Hepatocyte (in vitro differentiated cells): ENCODE measurements around the gene SLC22A23. TPM values are rescaled to one million over a fixed set of nuclear protein-coding genes. Genes with fewer than 3 reads are reported as not detected.

Experiments used
- DNase-seq: peaks from one replicate; pipeline ENCODE4 v3.0.0-alpha.2; 2016; ENCODE audit warnings: low spot score
- H2AFZ ChIP-seq: fragments of 200-600 bp; sonication (generic); 2 replicates; pipeline ENCODE4 v1.6.0; 2016; ENCODE audit warnings: antibody characterized with exemption, mild to moderate bottlenecking
- H3K27ac ChIP-seq: fragments of 200-600 bp; sonication (generic); 2 replicates; pipeline ENCODE4 v1.5.1; 2016; ENCODE audit warnings: mild to moderate bottlenecking
- H3K27me3 ChIP-seq: fragments of 200-600 bp; sonication (generic); 2 replicates; pipeline ENCODE4 v1.6.1; 2016
- H3K36me3 ChIP-seq: fragments of 200-600 bp; sonication (generic); replicated peaks from 2 replicates; pipeline ENCODE4 v1.5.1; 2016; ENCODE audit warnings: low read depth; ENCODE audit not compliant: insufficient read depth
- H3K4me1 ChIP-seq: fragments of 200-600 bp; sonication (generic); 2 replicates; pipeline ENCODE4 v1.5.1; 2016; ENCODE audit warnings: mild to moderate bottlenecking, moderate library complexity; ENCODE audit not compliant: insufficient read depth
- H3K4me2 ChIP-seq: fragments of 200-600 bp; sonication (generic); 2 replicates; pipeline ENCODE4 v1.6.0; 2016
- H3K4me3 ChIP-seq: fragments of 200-600 bp; sonication (generic); 2 replicates; pipeline ENCODE4 v1.5.1; 2016; ENCODE audit warnings: mild to moderate bottlenecking
- H3K79me2 ChIP-seq: fragments of 200-600 bp; sonication (generic); 2 replicates; pipeline ENCODE4 v1.6.0; 2017; ENCODE audit warnings: mild to moderate bottlenecking
- H3K9me2 ChIP-seq: fragments of 200-600 bp; sonication (generic); replicated peaks from 2 replicates; pipeline ENCODE4 v1.6.0; 2017; ENCODE audit warnings: mild to moderate bottlenecking; ENCODE audit not compliant: insufficient read depth
- H3K9me3 ChIP-seq: fragments of 200-600 bp; sonication (generic); 2 replicates; pipeline ENCODE4 v1.5.1; 2016; ENCODE audit warnings: low read depth, mild to moderate bottlenecking
- H4K20me1 ChIP-seq: fragments of 200-600 bp; sonication (generic); 2 replicates; pipeline ENCODE4 v1.6.0; 2016; ENCODE audit warnings: mild to moderate bottlenecking; ENCODE audit not compliant: insufficient read depth, poor library complexity, severe bottlenecking
- CTCF ChIP-seq: fragments of 200-600 bp; sonication (generic); IDR thresholded peaks from 2 replicates; pipeline ENCODE4 v1.5.1; 2016; ENCODE audit warnings: antibody characterized with exemption, mild to moderate bottlenecking; ENCODE audit not compliant: poor library complexity
- EZH2 ChIP-seq: fragments of 200-600 bp; sonication (generic); IDR thresholded peaks from 2 replicates; pipeline ENCODE4 v1.6.1; 2016; ENCODE audit warnings: antibody characterized with exemption, mild to moderate bottlenecking, borderline replicate concordance
- EZH2phosphoT487 ChIP-seq: fragments of 200-600 bp; sonication (generic); IDR thresholded peaks from one replicate; pipeline ENCODE4 v1.6.1; 2018; ENCODE audit warnings: antibody characterized with exemption, mild to moderate bottlenecking, low read depth, moderate library complexity; ENCODE audit not compliant: unreplicated experiment, severe bottlenecking
- WGBS: methylation state at CpG from one replicate; pipeline ENCODE4 v1.1.6; 2016; ENCODE audit warnings: low lambda C conversion rate; ENCODE audit errors: missing lambda C conversion rate; 5-methylcytosine and 5-hydroxymethylcytosine counted together
- polyA plus RNA-seq: library from polyadenylated mRNA; unstranded; fragments of >200 nt; fragmentation: Nextera tagmentation; extraction: Ambion mirVana; gene quantifications from 2 replicates; pipeline ENCODE4 v1.2.1, GENCODE V29; 2016
- total RNA-seq: library from RNA; depleted of rRNA; stranded (reverse); fragments of >200 nt; gene quantifications from 2 replicates; pipeline ENCODE4 v1.2.3, GENCODE V29; 2014

The SLC22A23 gene
- total and polyA plus RNA-seq, 2 experiments from 2014 or later = 14.3 to 14.8 TPM

GRCh38 chr6:3359973-3360726 is 96.7 kb downstream of the SLC22A23 start:
- H3K9me3 ChIP-seq = no peaks in the 10 kb centered on the region
- no peaks in the 10 kb centered on the region for H4K20me1 ChIP-seq
- no peak overlapping the region for H2AFZ ChIP-seq
- TF ChIP-seq EZH2phosphoT487 = no peak
- no peak for TF ChIP-seq EZH2
- TF ChIP-seq CTCF = no peak
- H3K79me2 ChIP-seq = peaks cover 11% of the 10 kb centered on the region
- H3K27ac ChIP-seq = no peak overlapping the region
- WGBS = 82% methylated on average over 8 of the region's 8 CpGs
- no peak overlapping the region for H3K4me3 ChIP-seq
- no peaks in the 10 kb centered on the region for H3K27me3 ChIP-seq
- H3K36me3 ChIP-seq = no peaks in the 10 kb centered on the region
- peaks cover 18% of the 10 kb centered on the region for H3K4me1 ChIP-seq
- no peak overlapping the region for H3K4me2 ChIP-seq
- no peak for DNase-seq
- no peaks in the 10 kb centered on the region for H3K9me2 ChIP-seq

GRCh38 chr6:3359101-3359752 is 97.6 kb downstream of the SLC22A23 start:
- H3K79me2 ChIP-seq = peaks cover 18% of the 10 kb centered on the region
- no peaks in the 10 kb centered on the region for H3K36me3 ChIP-seq
- WGBS = 85% methylated on average over 10 of the region's 10 CpGs
- no peak overlapping the region for H3K4me3 ChIP-seq
- H3K4me1 ChIP-seq = peaks cover 24% of the 10 kb centered on the region
- no peaks in the 10 kb centered on the region for H3K9me2 ChIP-seq
- H4K20me1 ChIP-seq = no peaks in the 10 kb centered on the region
- no peak overlapping the region for H3K27ac ChIP-seq
- H3K27me3 ChIP-seq = no peaks in the 10 kb centered on the region
- no peak for DNase-seq
- H3K4me2 ChIP-seq = no peak overlapping the region
- H3K9me3 ChIP-seq = no peaks in the 10 kb centered on the region
- TF ChIP-seq CTCF (no peak), EZH2phosphoT487 (no peak), EZH2 (no peak)
- H2AFZ ChIP-seq = no peak overlapping the region

DNA sequence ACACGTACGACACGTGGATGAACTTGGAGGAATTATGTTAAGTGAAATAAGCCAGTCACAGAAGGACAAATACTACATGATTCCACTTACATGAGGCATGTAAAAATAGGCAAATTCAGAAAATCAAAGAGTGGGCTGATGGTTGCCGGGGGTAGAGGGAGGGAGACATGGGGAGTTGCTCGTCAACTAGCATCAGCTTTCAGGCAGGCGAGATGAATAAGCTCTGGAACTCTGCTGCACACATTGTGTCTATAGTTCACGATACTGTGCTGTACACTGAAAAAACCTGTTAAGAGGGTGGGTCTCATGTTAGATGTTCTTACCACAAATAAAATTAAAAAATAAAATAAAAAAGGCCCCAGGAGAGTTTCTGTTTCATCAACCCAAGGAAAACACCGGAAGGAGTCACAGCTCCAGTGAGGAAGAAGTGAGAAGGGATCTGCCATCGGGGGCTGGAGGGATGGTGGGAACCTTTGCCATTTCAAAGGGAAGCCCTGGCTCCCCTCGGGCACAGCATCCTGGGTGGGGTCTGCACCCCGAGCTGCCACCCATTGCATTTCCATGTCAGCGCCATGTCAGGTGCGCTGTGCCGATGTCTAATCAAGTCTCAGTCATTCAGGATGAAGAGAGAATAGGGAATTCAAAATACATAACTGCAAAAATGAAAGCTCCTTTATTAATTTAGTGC is 98.3 kb downstream of the SLC22A23 start:
- WGBS = 93% methylated on average over 14 of the region's 14 CpGs
- Histone ChIP-seq H3K27ac (no peak overlapping the region), H3K4me2 (no peak overlapping the region), H3K36me3 (no peaks in the 10 kb centered on the region), H3K79me2 (peaks cover 18% of the 10 kb centered on the region), H3K4me1 (peaks cover 24% of the 10 kb centered on the region), H3K9me2 (no peaks in the 10 kb centered on the region), H4K20me1 (no peaks in the 10 kb centered on the region), H3K4me3 (no peak overlapping the region), H3K27me3 (no peaks in the 10 kb centered on the region), H2AFZ (no peak overlapping the region), H3K9me3 (no peaks in the 10 kb centered on the region)
- TF ChIP-seq EZH2phosphoT487 (no peak), CTCF (no peak), EZH2 (no peak)
- no peak for DNase-seq
